Measurements from ENCODE around the gene ZNF70. TPM values are rescaled to one million over a fixed set of nuclear protein-coding genes. Genes with fewer than 3 reads are reported as not detected.
A peak's percentile ranks its signal among the peaks of the same experiment; 100 is the strongest.

Gene ZNF70
- total and polyA plus RNA-seq, 9 of the 15 experiments (the other 6 are each of a cell fraction or from before 2014, with no cell fraction given): 0.14 to 3.3 (median 1.4) TPM

DNA sequence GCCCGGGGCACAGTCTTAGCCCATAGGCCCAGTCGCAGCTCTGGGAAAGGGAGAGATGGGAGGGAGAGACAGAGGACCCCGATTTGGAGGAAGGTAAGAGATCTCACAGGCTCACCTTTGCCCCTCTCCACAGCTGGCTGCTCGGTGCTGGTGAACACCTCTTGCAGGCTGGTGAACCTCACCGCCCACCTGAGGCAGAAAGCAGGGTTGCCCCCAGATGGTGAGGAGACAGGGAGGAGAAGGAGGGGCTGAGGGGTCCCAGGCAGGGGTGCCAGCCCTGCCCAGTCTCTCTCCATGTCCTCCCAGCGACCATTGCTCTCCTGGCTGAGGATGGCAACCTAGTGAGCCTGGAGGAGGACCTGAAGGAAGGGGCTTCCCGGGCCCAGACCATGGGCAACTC, 13.0 kb upstream of the ZNF70 start (continued):
- TF ChIP-seq HMG20B (CRISPR knock-in tag; IDR thresholded peaks at IDR 0.05) (no peak), TRIM24 (IDR thresholded peaks at IDR 0.05) (no peak)

DNA sequence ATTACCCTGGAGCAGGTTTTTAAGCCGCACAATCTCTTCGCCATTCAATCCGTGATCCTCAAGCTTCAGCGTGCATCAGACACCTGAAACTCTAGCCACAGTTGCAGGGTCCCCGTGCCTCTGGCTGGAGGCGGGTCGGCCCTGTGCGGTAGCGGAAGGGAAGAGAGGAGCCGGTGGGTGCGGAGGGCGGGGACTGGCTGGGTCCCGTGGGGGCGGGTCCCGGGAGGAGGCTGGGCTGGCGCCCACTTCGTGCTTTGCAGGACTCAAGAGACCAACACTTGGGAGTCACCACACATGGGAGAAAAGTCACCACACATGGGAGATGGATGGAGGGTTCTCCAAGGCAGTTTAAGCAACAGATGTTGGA, 12.7 kb upstream of the ZNF70 start:
- no TSS peak for BruUV-seq (replicated peaks)
- peak overlapping the region in 1 of 2 experiments; percentile 35; a peak in 2 of 4 replicates for H3K9ac ChIP-seq (ENCODE audit: insufficient read depth in 1 of 2, low read depth in 2 of 2, low read length in 2 of 2)
- in situ Hi-C loops (cut with MboI): no loop called here
- ChIA-PET POLR2A (interaction anchor here (0.6 to 1.1 kb wide), 3 partner anchors 8 to 82 kb away, joined by 3 read pairs; no protein-coding TSS in a partner anchor), CTCF (ENCODE audit: low intra/inter-chr PET ratio) (no interaction called here)
- whole genome bisulfite sequencing (ENCODE audit: insufficient coverage, low coverage, missing lambda C conversion rate): 34% methylated on average over 11 of the region's 17 CpGs
- ATAC-seq (peak; percentile 16), DNase-seq (ENCODE audit: extremely low read depth in 1 of 4, low spot score in 3 of 4) (peak in 3 of 4 experiments; percentile 23 to 35 (median 29)), FAIRE-seq (no peak)
- H3K79me2 ChIP-seq (ENCODE audit: control insufficient read depth, insufficient read depth, low read length): peaks cover 34% of the 10 kb centered on the region
- peaks cover 6% of the 10 kb centered on the region for H3K9me1 ChIP-seq (ENCODE audit: control insufficient read depth, insufficient read depth, low read length)
- H3K27me3 ChIP-seq (ENCODE audit: control insufficient read depth in 2 of 2, insufficient read depth in 2 of 2, low read length in 2 of 2): no peaks in the 10 kb centered on the region
- H2AFZ ChIP-seq (ENCODE audit: low read depth, low read length): no peak overlapping the region
- peaks cover 24% of the 10 kb centered on the region for H3K36me3 ChIP-seq (ENCODE audit: control insufficient read depth, insufficient read depth, low read length)
- H3K4me1 ChIP-seq (replicated peaks in 1 of 2; ENCODE audit: control insufficient read depth in 2 of 2, insufficient read depth in 2 of 2, low read length in 2 of 2): peaks cover 26 to 50% of the 10 kb centered on the region in 2 experiments; a peak in 4 of 5 replicates
- H3K4me2 ChIP-seq (ENCODE audit: insufficient read depth, low read length): no peak overlapping the region
- no peak overlapping the region for H3K27ac ChIP-seq (ENCODE audit: extremely low read depth, low read depth, low read length)
- H3K4me3 ChIP-seq: no peak overlapping the region
- H3K9me3 ChIP-seq (replicated peaks; ENCODE audit: control insufficient read depth, insufficient read depth, low read depth, low read length): no peaks in the 10 kb centered on the region
- peaks cover 23% of the 10 kb centered on the region for H4K20me1 ChIP-seq (replicated peaks; ENCODE audit: control insufficient read depth, insufficient read depth, low read length)
- intact Hi-C loops (cut with micrococcal nuclease): loop anchor here (10.0 kb wide), 1 partner anchor 139 kb away; no protein-coding TSS in a partner anchor
- TF ChIP-seq, protein P1, sequence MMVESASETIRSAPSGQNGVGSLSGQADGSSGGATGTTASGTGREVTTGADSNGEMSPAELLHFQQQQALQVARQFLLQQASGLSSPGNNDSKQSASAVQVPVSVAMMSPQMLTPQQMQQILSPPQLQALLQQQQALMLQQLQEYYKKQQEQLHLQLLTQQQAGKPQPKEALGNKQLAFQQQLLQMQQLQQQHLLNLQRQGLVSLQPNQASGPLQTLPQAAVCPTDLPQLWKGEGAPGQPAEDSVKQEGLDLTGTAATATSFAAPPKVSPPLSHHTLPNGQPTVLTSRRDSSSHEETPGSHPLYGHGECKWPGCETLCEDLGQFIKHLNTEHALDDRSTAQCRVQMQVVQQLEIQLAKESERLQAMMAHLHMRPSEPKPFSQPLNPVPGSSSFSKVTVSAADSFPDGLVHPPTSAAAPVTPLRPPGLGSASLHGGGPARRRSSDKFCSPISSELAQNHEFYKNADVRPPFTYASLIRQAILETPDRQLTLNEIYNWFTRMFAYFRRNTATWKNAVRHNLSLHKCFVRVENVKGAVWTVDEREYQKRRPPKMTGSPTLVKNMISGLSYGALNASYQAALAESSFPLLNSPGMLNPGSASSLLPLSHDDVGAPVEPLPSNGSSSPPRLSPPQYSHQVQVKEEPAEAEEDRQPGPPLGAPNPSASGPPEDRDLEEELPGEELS (CRISPR knock-in tag; IDR thresholded peaks at IDR 0.05; ENCODE audit: borderline replicate concordance): no peak
- TF ChIP-seq ZKSCAN8 (CRISPR knock-in tag; IDR thresholded peaks at IDR 0.05) (no peak), MTF1 (CRISPR knock-in tag; IDR thresholded peaks at IDR 0.05; ENCODE audit: borderline replicate concordance) (no peak), TBP (optimal IDR thresholded peaks at IDR 0.05; ENCODE audit: low read depth, low read length) (no peak), MYNN (IDR thresholded peaks at IDR 0.05) (0 out of 2 replicates have a peak, but pooled peaks have one; percentile 9), MYNN (CRISPR knock-in tag; IDR thresholded peaks at IDR 0.05) (no peak), POLR2G (IDR thresholded peaks at IDR 0.05; ENCODE audit: low read depth, low read length) (peak; percentile 68), ZNF41 (CRISPR knock-in tag; conservative IDR thresholded peaks at IDR 0.05) (no peak), ZNF146 (CRISPR knock-in tag; IDR thresholded peaks at IDR 0.05; ENCODE audit: unreplicated experiment) (no peak), SRF (CRISPR knock-in tag; IDR thresholded peaks at IDR 0.05) (no peak)
- TF ChIP-seq, protein P2, sequence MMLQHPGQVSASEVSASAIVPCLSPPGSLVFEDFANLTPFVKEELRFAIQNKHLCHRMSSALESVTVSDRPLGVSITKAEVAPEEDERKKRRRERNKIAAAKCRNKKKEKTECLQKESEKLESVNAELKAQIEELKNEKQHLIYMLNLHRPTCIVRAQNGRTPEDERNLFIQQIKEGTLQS (IDR thresholded peaks at IDR 0.05): no peak
- TF ChIP-seq, protein P2 (CRISPR knock-in tag; conservative IDR thresholded peaks at IDR 0.05): no peak
- TF ChIP-seq, protein P3, sequence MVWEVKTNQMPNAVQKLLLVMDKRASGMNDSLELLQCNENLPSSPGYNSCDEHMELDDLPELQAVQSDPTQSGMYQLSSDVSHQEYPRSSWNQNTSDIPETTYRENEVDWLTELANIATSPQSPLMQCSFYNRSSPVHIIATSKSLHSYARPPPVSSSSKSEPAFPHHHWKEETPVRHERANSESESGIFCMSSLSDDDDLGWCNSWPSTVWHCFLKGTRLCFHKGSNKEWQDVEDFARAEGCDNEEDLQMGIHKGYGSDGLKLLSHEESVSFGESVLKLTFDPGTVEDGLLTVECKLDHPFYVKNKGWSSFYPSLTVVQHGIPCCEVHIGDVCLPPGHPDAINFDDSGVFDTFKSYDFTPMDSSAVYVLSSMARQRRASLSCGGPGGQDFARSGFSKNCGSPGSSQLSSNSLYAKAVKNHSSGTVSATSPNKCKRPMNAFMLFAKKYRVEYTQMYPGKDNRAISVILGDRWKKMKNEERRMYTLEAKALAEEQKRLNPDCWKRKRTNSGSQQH (CRISPR knock-in tag; IDR thresholded peaks at IDR 0.05): no peak
- TF ChIP-seq, protein P4, sequence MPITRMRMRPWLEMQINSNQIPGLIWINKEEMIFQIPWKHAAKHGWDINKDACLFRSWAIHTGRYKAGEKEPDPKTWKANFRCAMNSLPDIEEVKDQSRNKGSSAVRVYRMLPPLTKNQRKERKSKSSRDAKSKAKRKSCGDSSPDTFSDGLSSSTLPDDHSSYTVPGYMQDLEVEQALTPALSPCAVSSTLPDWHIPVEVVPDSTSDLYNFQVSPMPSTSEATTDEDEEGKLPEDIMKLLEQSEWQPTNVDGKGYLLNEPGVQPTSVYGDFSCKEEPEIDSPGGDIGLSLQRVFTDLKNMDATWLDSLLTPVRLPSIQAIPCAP (CRISPR knock-in tag; IDR thresholded peaks at IDR 0.05; ENCODE audit: borderline replicate concordance): no peak

Data from K562 (cell line).